T-helper 2 cell treated with Interferon-gamma antibody and Interleukin-4, amounts not matched to agents 100 ng/mL and 5 ng/mL, for 36 hours (primary cell): ENCODE measurements around the gene CAMSAP1. TPM values are rescaled to one million over a fixed set of nuclear protein-coding genes. Genes with fewer than 3 reads are reported as not detected.

ENCODE experiments used
- intact Hi-C: fragments of 100-400 bp; cut with micrococcal nuclease; formaldehyde crosslinking; loops from one replicate; pipeline ENCODE4 v1.15.1; 2023
- total RNA-seq: library from RNA; stranded (reverse); gene quantifications from 2 replicates; pipeline ENCODE4 v1.2.3, GENCODE V29; 2022

The CAMSAP1 gene
- total RNA-seq, 1 donor from 2014 or later = 24.7 TPM

DNA sequence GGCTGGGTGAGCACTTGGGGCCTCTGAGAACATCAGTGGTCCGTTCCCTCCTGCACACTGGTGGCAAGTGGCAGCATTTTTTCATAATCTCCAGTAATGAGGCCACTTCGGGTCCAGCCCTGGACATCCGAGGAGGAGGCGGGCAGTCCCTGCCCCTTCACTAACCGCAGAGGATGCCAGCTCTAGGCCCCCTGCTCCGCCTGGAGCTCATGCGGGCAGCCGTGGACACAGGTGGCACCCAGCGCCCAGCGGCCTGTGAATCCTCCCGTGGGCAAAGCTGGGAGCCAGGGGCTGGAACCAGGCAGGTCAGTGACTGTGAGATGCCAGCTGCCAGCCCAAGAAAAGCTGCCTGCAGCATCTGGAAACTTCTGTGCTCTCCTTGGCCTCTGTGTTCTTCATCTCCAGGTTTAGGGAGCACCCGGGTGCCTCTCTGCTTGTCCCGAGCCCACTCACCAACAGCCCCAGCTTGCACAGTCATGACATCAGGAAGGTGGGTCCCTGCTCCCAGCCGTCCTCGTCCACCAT lies 112.9 kb downstream of the CAMSAP1 start:
- intact Hi-C loops = no loop called here

DNA sequence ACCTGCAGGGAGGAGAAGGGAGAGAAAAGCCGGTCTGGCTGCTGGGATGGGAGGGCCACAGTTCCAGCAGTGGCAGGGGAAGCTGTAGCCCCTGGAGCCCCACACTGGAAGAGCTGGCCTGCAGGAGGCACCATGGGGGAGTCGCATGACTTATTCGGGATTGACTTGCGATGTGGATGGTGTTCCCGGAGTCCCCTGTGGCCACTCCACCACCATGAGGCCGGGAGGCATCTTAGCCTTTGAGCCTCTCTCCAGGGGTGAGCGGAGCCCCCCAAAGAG lies 113.3 kb downstream of the CAMSAP1 start:
- intact Hi-C loops = no loop called here

DNA sequence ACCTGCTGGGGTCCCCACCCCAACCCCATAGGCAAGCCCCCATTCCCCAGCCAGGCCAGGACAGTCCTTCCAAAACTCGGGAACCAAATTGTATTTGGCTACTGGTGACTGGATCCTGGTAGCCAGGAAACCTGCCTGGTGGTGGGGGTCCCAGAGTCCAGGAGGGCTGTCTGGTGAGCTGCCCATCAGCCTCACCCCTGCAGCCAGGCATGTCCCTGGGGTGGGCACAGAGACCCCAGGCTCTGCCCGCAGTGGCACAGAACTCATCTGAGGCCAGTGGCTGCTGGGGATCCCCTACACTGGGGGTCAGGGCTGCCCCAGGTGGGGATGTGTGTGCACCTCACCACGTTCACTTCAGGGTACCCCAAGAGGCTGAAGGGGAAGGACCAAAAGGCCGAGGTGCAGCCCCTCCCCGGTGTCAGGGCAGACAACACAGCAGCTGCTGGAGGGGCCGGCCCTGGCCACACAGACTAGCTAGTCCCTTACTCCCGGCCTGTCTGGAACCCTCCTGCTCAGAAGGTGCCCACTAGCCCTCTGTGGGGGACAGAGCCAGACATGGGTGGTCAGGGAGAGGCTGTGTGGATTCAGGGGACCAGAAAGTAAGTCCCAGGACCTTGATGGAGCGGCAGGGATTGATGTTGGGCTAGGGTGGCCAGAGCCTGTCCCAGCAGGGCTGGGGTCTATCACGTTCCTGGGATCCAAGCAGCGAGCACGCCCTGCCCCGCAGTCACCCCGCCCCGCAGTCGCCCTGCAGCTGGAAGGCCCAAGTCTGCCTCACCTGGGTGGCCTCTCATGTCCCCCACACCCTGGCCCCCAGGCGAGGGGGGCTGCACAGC lies 113.9 kb downstream of the CAMSAP1 start:
- intact Hi-C loops = no loop called here

DNA sequence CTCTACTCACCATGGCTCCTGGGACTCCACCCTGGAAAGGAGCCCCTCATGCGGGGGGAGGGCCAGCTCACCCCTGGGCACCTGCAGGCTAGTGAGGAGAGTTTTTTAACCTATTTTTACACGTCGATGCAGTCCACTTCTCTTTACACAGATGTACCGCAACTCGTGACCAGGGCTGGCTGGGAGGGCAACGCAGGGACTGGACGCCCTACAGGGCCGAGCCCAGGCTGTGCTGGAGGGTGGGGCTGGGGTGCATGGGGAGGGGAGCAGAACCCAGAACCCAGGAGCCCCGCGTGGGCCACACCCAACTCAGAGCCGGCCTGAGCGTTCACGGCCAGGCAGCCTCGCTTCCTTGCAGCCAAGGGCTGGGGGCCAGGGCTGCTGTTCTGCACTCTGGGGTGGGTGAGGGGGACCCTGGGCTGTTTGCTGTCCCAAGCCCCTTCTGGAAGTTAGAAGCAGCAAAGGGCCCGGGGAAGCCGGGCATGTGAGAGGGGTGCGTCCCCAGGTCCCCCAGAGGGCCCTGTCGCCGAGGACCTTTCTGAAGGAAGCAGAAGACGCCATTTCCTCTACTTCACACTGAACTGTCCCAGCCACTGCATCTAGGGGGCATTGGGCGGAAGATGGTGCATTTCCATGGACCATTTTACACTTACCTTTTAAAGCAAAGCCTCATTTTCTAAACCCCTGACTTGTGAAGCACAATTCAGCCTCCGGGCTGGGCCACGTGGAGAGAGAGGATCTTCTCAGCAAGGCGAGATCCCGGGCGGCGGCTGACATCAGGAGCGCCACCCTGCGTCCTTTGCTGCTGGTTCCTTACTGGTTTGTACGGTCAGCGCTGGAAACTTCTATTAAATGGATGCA lies 114.8 kb downstream of the CAMSAP1 start:
- intact Hi-C loops = no loop called here

DNA sequence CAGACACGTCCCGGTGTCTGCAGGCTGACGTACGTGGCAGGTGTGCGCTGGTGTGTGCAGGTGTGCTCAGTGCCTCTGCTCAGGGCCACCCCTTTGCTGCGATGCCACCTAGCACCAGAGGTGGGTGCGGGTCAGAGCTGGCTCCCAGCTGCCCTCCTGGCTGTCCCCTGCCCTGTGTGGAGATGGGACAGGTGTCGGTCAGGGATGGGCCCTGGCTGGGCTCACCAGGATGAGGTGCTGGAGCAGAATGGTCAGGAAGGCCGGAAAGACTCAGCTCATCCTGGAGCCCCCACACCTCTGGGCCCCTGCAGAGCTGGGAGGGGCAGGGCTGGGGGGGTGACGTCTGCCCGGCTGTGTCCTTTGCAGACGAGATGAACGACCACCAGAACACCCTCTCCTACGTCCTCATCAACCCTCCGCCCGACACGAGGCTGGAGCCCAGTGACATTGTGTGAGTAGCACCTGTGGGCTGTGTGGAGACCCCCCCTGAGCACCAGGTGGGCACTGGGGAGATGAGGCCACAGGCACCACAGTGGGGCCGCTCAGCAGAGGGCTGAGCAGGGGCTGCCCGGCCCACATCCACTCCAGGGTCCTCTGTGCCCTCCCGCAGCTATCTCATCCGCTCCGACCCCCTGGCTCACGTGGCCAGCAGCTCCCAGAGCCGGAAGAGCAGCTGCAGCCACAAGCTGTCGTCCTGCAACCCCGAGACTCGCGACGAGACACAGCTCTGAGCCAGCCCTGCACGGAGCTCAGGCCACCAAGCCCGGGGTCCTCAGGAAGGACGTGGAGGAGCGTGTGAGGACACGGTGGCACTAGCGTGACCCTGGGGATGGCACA lies 115.7 kb downstream of the CAMSAP1 start:
- intact Hi-C loops = no loop called here

DNA sequence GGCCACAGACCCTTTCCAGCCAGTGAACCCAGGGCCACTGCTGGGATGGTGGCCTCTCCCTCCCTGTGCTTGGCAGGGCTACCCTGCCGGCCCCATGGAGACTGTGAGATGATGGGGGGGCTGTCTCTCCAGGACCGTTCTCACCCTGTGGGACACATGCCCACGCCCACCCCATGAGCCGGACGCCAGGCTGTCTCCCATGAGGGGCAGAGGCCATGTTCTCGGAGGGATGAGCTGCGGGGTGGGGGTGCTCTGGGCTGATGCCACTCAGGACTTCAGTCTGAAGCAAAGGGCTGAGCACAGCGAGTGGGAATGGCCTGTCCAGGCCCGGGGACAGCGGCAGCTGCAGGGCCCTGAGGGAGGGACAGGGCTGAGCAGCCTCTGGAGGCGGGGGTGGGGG lies 116.5 kb downstream of the CAMSAP1 start:
- intact Hi-C loops = no loop called here

DNA sequence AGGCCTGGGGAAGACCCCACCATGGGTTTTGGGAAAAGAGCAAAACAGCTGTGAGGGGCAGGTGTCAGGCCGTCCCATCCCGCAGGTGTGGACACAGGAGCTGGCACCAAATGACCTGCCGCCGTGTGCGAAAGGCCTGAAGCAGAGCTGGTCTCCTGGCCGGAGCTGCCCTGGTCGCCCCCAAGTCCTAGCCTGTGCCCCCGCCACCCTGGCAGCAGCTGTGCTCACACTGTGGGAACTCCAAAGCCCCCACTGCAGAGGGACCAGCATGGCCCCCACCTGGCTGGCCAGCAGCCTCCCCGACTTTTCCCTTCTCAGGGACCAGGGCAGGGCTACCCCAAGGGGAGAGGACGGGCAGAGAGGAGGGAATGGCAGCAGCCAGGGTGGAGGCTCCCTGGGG lies 117.0 kb downstream of the CAMSAP1 start:
- intact Hi-C loops = no loop called here

DNA sequence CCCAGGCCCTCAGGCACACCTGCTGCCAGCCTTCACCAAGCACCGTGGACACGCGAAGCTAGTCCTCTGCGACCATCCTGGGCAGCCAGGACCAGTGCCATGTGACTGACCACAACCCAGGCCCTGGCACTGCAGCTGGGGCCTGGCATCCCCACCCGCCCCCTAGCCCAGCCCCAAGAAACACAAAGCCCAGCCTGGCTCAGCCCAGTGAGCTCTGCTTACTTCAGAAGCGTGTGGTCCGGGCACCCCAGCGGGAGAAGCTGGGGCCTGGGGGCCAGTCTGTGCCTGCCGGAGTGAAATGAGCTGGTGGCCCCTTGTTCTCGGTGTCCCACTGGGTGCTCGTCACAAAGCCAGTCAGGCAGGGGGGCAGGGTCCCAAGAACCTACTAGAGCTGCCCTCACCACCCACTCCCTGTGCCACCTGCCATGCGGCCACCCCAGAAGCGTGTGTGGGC lies 117.5 kb downstream of the CAMSAP1 start:
- intact Hi-C loops = no loop called here

DNA sequence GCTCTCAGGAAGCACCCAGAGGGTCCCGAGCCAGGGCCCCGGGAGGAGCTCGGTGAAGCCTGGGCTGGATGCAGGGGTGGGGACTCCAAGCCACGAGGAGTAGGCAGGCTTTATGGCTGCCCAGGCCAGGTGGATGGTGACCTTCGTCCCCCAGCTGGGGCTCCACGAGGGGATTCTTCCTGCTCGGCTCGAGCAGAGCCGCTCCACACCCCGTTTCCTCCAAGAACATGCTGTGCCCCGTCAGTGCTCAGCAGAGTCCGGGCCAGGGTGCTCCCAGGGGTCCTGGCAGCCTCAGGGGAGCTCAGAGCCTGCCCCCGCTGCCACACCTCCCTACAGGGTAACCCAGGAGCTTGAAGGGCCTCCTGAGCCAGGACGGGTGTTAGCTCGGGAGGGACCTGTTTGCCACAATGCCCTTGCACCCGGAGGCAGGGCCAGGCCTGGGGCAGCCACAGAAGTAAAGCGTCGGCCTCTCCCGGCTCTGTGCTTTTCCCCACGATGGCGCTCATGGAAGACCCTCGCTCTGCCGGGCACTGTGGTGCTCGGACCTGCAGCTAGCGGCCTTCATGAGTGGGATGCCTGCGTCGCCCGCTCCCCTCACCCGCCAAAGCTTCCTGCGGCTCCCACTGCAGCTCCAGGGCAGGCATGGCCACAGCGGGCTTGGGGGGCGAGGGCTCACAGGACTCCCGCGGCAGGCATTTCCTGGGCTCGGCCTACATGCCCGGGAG lies 118.6 kb downstream of the CAMSAP1 start:
- intact Hi-C loops = no loop called here

DNA sequence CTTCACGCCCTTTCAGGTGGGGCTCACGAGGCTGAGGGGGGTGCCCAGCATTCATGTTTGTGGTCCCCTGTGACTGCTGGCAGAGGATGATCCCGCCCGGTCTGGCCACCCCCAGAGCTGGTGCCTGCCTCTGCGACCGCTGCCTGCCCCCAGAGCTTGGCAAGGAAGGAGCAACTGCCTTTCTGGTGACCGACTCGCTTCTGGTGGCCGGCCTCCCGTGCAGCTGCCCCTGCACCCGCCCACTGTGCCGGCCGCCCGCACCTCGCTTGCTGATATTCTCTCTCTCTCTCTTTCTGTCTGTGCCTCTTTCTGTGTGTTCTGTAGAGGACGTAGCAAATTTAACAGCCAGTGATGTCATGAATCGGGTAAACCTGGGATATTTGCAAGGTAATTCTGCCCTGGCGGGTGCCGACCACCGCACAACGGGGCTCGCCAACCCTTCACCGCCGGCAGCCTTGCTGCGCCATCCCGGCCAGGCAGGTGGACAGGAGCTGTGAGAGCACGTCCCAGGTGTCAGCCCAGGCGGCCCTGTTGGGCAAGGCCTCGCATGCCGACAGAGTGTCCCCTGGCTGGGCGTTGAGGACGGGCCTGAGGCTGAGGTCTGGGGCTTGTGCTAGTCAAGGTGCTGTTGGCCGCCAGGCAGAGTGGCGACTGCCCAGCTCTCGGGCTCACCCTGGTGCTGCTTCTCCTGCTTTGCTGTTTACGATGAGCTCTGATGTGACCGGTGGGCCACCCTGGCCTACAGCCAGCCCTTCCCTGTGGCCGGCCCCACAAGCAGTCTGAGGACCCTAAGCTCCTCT lies 119.4 kb downstream of the CAMSAP1 start:
- intact Hi-C loops = no loop called here

DNA sequence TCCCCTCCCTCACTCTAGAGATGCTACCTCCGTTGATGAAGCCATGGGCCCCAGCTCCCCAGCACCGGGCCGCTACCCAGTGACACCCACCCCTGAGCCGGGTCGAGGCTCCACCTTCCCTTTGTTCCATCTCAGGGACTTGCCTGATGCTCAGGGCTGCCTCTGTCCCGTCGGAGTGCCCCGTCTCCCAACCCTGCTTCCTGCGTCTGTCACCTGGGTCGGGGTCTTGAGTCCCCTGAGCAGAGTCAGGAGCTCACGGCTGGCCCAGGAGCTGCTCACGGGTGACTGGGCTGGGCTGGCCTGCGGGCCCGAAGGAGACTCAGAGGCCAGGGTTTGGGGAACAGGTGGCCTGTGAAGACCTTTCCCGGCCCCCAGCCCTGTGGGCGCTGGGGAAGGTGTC lies 120.0 kb downstream of the CAMSAP1 start:
- intact Hi-C loops = no loop called here

DNA sequence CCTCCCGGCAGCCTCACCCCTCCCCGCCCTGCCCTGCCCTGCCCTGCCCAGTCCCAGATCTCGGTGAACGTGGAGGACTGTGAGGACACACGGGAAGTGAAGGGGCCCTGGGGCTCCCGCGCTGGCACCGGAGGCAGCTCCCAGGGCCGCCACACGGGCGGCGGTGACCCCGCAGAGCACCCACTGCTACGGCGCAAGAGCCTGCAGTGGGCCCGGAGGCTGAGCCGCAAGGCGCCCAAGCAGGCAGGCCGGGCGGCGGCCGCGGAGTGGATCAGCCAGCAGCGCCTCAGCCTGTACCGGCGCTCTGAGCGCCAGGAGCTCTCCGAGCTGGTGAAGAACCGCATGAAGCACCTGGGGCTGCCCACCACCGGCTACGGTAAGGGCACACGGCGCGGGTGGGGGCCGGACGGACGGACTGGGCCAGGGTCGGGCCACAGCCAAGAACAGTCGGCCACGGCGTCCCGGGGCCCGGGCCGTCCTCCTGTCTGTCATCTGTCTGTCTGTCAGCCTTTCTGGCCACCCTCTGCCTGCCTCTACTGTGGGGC lies 121.1 kb downstream of the CAMSAP1 start:
- intact Hi-C loops = no loop called here

DNA sequence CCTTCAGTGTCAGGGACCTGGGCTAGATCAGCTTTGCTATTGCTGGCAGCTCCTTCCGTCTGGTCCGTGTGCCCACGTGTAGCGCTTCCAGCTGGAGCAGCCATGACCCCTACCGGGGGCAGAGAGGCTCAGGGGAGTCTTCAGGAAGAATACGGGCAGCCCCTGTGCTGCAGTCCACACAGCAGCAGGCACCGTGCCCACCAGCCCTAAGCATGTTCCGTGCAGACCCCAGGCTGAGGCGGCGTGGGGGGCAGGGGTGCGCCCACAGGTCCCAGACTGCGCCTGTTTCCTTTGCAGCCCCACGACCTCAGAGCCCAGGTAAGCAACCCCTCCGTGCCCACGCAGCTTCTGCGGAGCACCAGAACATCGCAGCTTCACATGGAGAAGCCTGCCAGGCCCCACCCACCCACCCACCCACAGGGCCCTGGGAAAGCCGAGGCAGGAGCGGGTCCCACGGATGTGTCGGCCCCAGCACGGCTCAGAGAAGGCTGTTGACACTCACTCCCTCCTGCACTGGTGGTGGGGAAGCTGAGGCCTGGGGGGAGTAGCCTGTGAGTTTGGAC lies 122.3 kb downstream of the CAMSAP1 start:
- intact Hi-C loops = no loop called here

DNA sequence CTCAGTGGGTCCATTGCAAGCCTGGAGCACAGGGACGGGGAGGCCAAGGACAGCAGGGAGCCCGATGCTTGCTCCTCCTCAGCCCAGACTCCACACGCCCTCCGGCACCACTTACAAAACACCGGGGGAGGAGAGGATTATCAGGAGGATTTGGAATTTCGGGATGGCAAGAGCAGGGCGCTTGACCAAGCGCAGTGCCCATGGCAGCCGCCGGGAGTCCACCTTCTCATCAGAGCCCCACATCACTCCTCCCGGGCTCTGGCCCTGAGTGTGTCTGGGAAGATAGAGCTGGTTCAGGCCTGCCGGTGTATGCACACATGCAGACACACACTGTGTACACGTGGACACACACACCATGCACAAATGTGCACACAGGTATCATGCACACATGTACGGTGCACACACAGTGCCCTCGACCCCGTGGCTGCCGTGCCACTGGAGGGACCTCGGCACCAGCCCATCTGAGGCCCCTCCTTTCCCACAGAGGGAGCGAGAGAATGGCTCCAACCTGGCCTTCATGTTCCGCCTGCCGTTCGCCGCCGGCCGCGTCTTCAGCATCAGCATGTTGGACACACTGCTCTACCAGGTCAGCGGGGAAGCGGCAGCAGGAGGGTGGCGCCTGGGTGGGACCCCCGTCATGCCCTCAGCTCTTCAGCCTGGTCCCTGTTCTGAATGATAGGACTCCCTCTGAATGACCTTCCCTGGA lies 123.7 kb downstream of the CAMSAP1 start:
- intact Hi-C loops = no loop called here

DNA sequence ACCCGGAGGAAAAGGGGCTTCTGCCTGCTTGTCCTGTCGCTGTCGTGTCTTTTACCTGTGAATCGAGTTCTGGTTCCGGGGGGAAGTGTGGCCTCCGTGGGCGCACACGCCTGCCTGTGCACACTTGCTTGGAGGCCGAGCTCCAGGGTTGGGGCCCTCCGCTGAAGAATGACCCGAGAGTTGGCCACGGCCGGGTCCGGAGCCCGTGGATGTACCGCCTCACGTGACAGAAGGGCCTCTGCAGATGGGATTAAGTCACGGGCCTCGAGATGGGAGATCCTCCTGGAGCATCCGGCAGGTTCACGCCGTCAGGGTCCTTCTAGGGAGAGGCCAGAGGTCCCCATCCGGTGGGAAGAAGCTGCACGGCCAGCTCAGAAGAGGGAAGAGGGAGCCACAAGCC lies 124.4 kb downstream of the CAMSAP1 start:
- intact Hi-C loops = no loop called here

DNA sequence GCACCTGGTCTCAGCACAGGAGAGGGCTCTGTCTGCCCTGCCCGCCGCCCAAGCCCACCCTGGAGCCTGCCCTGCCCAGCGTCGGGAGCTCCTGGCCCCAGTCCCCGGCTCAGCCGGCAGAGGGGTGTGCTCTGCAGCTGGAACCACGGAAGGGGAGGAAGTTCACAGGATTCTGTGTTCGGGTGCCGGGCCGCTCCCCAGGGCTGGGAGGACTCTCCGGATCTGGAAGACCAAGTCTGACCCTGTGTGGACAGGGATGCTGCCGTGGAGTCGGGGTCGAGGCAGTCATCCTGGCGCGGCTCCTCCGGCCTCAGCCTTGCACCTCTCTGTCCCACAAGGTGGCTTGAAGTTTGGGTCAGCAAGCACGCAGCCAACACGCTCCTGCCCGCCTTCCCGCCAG lies 126.7 kb downstream of the CAMSAP1 start:
- intact Hi-C loops = no loop called here

DNA sequence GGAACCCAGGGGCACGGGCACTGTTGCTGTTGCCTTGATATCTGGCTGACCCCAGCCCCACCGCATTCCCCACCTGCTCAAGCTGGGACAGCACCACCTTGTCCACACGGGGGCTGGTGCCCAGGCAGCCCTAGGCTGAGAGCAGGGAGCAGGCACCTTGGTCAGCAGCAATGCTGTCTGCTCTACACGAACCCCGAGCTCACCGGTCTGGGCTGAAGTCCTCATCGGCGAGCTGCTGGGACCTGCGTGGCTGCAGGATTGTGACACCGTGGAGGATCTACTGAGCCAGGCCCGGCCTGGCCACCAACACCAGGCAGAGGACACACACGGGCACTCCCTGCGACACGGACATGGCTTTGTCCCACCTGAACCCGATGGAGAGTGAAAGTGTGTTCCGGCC lies 127.3 kb downstream of the CAMSAP1 start:
- intact Hi-C loops = no loop called here

DNA sequence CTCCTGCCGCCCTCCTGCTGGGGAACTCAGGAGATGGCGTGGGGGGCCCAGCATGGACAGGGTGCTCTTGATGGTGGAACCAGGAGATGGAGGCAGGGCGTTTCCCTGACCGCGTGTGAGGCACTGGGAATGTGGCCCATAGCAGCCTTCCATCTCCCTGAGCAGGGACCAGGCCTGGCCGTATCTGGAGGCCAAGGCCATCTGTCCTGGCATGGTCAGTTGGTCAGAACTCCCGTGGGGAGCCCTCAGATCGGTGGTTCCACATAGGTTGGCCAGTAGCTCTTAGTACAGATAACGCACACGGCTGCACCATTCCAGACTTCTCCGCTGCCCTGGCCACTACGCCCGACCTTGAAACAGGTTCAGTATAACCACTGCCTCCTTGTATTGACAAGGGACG lies 127.8 kb downstream of the CAMSAP1 start:
- intact Hi-C loops = no loop called here

DNA sequence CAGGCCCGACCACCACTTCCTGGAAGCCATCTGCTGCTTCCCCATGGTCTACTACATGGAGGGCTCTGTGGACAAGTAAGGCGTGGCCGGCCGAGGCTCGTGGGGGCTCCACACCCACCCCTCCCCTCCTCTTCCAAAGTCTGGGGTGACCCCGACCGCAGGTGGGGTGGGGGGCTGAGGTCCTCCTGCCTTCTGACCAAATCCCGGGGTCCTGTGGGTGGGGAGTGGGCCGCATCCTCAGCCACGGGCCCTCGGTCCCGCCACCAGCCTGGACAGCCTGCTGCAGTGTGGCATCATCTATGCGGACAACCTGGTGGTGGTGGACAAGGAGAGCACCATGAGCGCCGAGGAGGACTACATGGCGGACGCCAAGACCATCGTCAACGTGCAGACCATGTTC lies 128.9 kb downstream of the CAMSAP1 start:
- intact Hi-C loops = no loop called here
